GM21576 (cell line): ENCODE measurements around the gene PHF12.

Source experiments
- ATAC-seq: cut with Tn5 transposase; IDR thresholded peaks from one replicate; pipeline ENCODE4 v1.9.1; 2021; ENCODE audit warnings: mild to moderate bottlenecking, moderate library complexity; ENCODE audit not compliant: unreplicated experiment

PHF12 gene

DNA sequence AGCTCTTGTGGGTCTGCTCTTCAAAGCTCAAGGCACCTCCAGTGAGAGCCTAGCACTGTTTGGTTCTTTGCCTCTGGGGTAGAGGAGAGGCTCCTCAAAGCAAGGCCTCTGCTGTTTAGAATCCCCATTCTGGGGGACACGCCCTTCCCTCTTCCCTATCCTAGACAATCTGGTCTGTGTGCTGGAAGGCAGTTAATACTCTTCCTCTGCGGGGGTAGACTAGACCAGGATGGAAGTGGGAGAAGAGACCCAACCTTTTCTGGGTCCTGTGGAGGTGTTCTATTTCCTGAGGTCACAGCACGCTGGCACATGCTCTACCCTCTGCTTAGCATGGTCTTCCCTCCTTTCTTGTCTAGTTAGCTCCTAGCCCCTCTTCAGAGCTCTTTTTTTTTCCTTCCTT lies 88.8 kb downstream of the PHF12 start:
- ATAC-seq, result no peak

DNA sequence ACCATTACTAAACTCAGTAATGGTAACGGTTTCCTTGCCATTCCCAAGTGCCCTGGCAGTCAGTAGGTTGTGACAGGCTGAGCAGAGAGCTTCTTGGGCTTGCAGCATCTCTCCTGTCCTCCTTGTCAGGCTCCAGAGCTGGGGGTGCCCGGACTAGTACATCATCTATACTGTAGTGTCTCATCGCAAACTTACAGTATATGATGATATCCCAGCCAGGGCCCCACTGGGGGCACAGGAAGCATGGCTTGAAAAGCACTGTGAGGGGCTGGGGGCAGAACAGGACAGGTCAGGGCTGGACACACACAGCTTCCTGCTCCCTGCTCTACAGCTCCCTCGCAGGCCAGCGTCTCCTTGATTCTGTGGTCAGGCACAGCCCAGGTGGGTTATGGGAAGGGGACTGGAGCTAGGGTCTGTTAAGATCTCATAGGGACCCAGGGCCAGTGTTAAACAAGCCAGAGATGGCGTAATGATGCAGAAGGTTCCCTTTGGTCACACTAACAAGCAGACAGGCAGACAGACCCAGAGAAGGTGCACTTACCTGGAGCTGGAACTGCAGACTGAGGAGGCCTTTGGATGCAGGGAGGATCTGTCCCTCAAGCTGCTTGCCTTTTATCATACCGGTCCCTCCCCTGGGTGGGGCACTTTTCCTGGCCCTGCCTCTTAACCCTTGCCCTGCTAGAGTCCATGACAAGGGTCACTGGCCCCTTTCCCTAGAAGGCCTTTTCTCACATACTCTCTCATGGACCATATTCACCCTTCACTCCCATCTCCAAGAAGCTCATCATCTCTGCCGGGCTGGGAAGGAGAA lies 89.7 kb downstream of the PHF12 start:
- ATAC-seq, result no peak

DNA sequence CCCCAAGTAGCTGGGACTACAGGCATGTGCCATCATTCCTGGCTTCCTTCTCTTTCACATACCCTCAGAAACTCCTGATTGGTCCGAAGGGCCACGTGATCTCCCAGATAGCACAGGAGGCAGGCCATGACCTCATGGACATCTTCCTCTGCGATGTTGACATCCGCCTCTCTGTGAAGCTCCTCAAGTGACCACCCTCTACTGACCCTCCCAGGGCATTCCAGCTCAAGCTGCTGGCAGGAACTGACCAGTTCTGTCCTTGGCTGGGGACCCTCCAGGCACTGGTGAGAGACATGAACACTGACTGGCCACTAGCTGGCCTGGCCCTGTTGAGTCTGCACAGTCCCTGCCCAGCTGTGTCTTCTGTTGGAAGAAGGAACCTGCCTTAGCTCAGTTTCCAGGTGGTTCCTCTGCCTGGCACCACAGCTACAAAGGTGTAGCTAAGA lies 90.9 kb downstream of the PHF12 start:
- ATAC-seq, result no peak

DNA sequence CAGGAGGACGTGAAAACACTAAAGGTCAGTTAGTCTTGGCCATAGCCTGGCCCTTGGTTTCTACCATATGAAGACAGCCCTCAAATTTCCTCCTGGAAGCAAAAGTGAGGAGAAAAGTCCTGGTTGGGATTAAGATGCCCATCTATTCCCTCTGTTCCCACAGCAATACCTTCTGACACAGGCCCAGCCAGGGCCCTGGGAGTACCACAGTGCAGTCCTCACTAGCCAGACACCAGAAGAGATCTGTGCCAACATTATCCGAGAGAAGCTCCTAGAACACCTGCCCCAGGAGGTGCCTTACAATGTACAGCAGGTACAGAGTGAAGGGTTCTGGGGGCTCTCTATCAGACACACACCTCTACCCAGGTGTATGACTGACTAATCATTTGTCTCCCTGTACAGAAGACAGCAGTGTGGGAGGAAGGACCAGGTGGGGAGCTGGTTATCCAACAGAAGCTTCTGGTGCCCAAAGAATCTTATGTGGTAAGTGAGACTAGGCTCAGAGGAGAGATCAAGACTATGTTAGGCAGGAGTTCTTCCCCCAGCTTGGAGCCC lies 92.4 kb downstream of the PHF12 start:
- no peak for ATAC-seq

DNA sequence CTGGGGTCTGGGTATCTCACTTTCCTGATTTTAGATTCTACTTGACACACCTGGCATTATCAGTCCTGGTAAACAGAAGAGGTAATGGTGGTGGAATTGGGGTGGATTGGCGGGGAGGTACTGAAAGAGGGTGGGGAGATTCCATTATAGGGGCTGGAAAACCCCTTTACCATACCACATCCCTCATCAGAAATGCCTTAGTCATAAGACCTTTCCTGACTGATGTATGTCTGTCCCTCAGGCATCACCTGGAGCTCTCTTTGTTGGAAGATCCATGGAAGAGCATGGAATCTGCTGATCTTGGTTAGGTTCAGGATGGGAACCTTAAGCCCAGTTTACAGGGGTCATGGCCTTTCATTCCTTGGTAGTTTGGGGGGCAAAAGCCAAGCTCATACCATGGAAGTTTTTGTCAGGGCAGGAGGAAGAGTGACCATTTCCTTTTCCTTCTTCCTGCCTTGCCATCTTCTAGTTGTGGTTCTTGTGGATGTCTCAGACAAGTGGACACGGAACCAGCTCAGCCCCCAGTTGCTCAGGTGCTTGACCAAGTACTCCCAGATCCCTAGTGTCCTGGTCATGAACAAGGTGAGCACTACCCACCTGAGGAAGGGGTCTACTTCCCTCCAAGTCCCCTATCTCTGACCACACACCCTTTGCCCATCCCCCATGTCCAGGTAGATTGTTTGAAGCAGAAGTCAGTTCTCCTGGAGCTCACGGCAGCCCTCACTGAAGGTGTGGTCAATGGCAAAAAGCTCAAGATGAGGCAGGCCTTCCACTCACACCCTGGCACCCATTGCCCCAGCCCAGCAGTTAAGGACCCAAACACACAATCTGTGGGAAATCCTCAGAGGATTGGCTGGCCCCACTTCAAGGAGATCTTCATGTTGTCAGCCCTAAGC lies 93.2 kb downstream of the PHF12 start:
- no peak for ATAC-seq

DNA sequence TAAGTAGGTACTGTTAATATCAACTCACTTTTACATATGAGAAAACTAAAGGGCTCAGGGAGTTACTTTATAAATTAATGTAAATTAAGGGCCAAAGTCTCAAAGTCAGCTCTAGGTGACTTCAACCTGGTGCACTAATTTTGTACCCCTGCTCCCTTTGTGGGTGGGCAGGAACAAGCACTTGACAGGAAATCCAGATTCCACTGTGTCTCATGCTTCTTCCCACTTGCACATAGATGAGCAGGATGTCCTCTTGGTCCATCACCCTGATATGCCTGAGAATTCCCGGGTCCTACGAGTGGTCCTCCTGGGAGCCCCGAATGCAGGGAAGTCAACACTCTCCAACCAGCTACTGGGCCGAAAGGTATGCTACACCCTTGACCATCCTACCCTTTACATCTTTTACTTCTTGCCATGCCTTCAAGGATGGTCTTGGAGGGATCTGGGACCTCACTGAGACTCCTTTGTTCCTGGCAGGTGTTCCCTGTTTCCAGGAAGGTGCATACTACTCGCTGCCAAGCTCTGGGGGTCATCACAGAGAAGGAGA lies 95.2 kb downstream of the PHF12 start:
- ATAC-seq, result no peak

DNA sequence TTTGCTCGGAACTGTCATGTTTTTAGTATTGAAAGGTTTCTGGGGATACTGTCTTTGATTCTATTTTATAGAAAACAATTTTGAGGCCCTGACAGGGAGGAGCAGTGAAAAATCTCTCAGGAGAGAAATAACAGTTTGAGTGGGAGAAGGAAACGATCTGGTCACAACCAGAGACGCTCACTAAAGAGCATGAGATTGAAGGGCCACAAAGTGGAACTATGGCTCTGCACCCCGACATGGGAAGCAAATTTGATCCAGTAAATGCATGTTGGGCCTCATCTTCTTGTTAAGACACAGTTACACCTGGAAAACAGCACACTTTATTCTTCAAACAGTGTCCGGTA lies 96.0 kb downstream of the PHF12 start:
- no peak for ATAC-seq
